Cortex of kidney (tissue), 1 donor: ENCODE measurements around the gene CRYBG1.

Experiments
- DNase-seq: peaks from one replicate; lab custom pipeline; 2025; lab: John Stamatoyannopoulos, UW

The CRYBG1 gene

GRCh38 chr6:106426250-106426970 lies 65.9 kb downstream of the CRYBG1 start:
- DNase-seq: no peak

- no peak for DNase-seq
These were observed 69.9 kb downstream of the CRYBG1 start for GRCh38 chr6:106430466-106430865.

- DNase-seq: no peak
These were observed 70.9 kb downstream of the CRYBG1 start for GRCh38 chr6:106431405-106431804.

- no peak for DNase-seq
These were observed 71.5 kb downstream of the CRYBG1 start for GRCh38 chr6:106431972-106432371.

GRCh38 chr6:106434530-106434929 lies 74.0 kb downstream of the CRYBG1 start:
- DNase-seq: no peak

GRCh38 chr6:106439459-106439858 lies 78.9 kb downstream of the CRYBG1 start:
- no peak for DNase-seq

- DNase-seq: no peak
These were observed 80.0 kb downstream of the CRYBG1 start for GRCh38 chr6:106440546-106440945.

- DNase-seq: no peak
These were observed 81.9 kb downstream of the CRYBG1 start for GRCh38 chr6:106442395-106442794.

- DNase-seq: no peak
These were observed 84.4 kb downstream of the CRYBG1 start for GRCh38 chr6:106444777-106445507.

- no peak for DNase-seq
These were observed 85.0 kb downstream of the CRYBG1 start for GRCh38 chr6:106445508-106445878.

- no peak for DNase-seq
These were observed 85.9 kb downstream of the CRYBG1 start for GRCh38 chr6:106446287-106446885.

GRCh38 chr6:106446983-106447382 lies 86.5 kb downstream of the CRYBG1 start:
- no peak for DNase-seq

- DNase-seq: no peak
These were observed 87.5 kb downstream of the CRYBG1 start for GRCh38 chr6:106448000-106448426.

GRCh38 chr6:106450653-106451052 lies 90.1 kb downstream of the CRYBG1 start:
- no peak for DNase-seq

GRCh38 chr6:106451439-106451838 lies 90.9 kb downstream of the CRYBG1 start:
- no peak for DNase-seq

- no peak for DNase-seq
These were observed 92.1 kb downstream of the CRYBG1 start for GRCh38 chr6:106452628-106453027.

- DNase-seq: no peak
These were observed 93.3 kb downstream of the CRYBG1 start for GRCh38 chr6:106453756-106454367.

- DNase-seq: no peak
These were observed 96.2 kb downstream of the CRYBG1 start for GRCh38 chr6:106456756-106457155.

- no peak for DNase-seq
These were observed 97.8 kb downstream of the CRYBG1 start for GRCh38 chr6:106458021-106458986.

- DNase-seq: no peak
These were observed 100.0 kb downstream of the CRYBG1 start for GRCh38 chr6:106460481-106460880.

GRCh38 chr6:106461084-106461483 lies 100.6 kb downstream of the CRYBG1 start:
- DNase-seq: no peak
